CD4-positive, alpha-beta T cell (primary cell): Measurements from ENCODE around the gene SPATA24. TPM values are rescaled to one million over a fixed set of nuclear protein-coding genes. Genes with fewer than 3 reads are reported as not detected.
A peak's percentile ranks its signal among the peaks of the same experiment; 100 is the strongest.

Experiments
- ATAC-seq: fragments of 200-7000 bp; cut with Tn5 transposase; one replicate; pipeline ENCODE4 v1.10.0; 2022; ENCODE audit warnings: mild to moderate bottlenecking; ENCODE audit not compliant: poor library complexity
- CTCF ChIA-PET: fragments of 350-600 bp; sonication (Branson Sonifier 250); formaldehyde crosslinking; loops from one replicate; lab custom pipeline; 2021; ENCODE audit warnings: antibody characterized with exemption, inconsistent platforms; lab: Charles Lee
- POLR2A ChIA-PET: fragments of 350-600 bp; sonication (Branson Sonifier 250); formaldehyde crosslinking; loops from one replicate; lab custom pipeline; 2021; ENCODE audit warnings: antibody characterized with exemption, inconsistent platforms; lab: Charles Lee
- DNase-seq, 14 experiments: peaks; one replicate each; pipeline ENCODE4 v3.0.0-alpha.2; 2013 to 2020; ENCODE audit warnings: mixed read lengths in 2 of 14
- H3K27ac ChIP-seq, 2 donors: one replicate each; pipeline versions ENCODE4 v1.5.1 to v1.7.0; 2013; ENCODE audit warnings: low read length in 2 of 2, low read depth in 1 of 2, mild to moderate bottlenecking in 1 of 2
- H3K27me3 ChIP-seq, 2 experiments: 1 replicate in 1 of 2; 2 replicates in 1 of 2; pipeline versions ENCODE4 v1.6.1 to v1.7.0; 2013; ENCODE audit warnings: low read length in 2 of 2, control low read depth in 1 of 2, mild to moderate bottlenecking in 1 of 2, moderate library complexity in 1 of 2; ENCODE audit not compliant: insufficient read depth in 2 of 2, control insufficient read depth in 1 of 2
- H3K36me3 ChIP-seq: one replicate; pipeline ENCODE4 v1.6.1; 2013; ENCODE audit warnings: low read length, control low read depth; ENCODE audit not compliant: insufficient read depth
- H3K4me1 ChIP-seq: one replicate; pipeline ENCODE4 v1.6.1; 2013; ENCODE audit warnings: low read length, control low read depth; ENCODE audit not compliant: insufficient read depth
- H3K4me3 ChIP-seq: one replicate; pipeline ENCODE4 v1.5.1; 2013; ENCODE audit warnings: mild to moderate bottlenecking, low read length, moderate library complexity
- H3K9me3 ChIP-seq, 2 experiments: 1 replicate in 1 of 2; 2 replicates in 1 of 2; pipeline versions ENCODE4 v1.6.1 to v1.7.0; 2013; ENCODE audit warnings: low read length in 2 of 2, mild to moderate bottlenecking in 2 of 2, control low read depth in 1 of 2, moderate library complexity in 1 of 2; ENCODE audit not compliant: control insufficient read depth in 1 of 2, insufficient read depth in 1 of 2
- H3K27ac Mint-ChIP-seq: one replicate; pipeline ENCODE4 v1.8.0; 2020; ENCODE audit warnings: mixed read lengths
- H3K27me3 Mint-ChIP-seq: one replicate; pipeline ENCODE4 v1.8.0; 2021; ENCODE audit warnings: mixed read lengths
- H3K36me3 Mint-ChIP-seq: one replicate; pipeline ENCODE4 v1.8.0; 2021; ENCODE audit warnings: low read depth, mixed read lengths
- H3K4me1 Mint-ChIP-seq: one replicate; pipeline ENCODE4 v1.8.0; 2021; ENCODE audit warnings: low read depth, mixed read lengths
- H3K4me3 Mint-ChIP-seq: one replicate; pipeline ENCODE4 v1.8.0; 2020; ENCODE audit warnings: mild to moderate bottlenecking, mixed read lengths
- H3K9me3 Mint-ChIP-seq: one replicate; pipeline ENCODE4 v1.8.0; 2020; ENCODE audit warnings: mixed read lengths
- CTCF ChIP-seq: fragments of 200-600 bp; IDR thresholded peaks from one replicate; pipeline ENCODE4 v1.8.0; 2022; ENCODE audit warnings: antibody characterized with exemption, mild to moderate bottlenecking
- intact Hi-C, 2 experiments: fragments of 100-400 bp; cut with DNase I in 1 of 2; cut with micrococcal nuclease in 1 of 2; formaldehyde crosslinking; loops; one replicate each; pipeline versions ENCODE4 v1.15.1 to v1.9.0; 2023 to 2025; cut with DNase I, micrococcal nuclease
- total RNA-seq, 174 experiments: library from RNA in 2 of 174; stranded (reverse) in 2 of 174; gene quantifications; one replicate each; pipeline ENCODE4 v1.2.3 and lab custom pipeline; 2021 to 2026

The SPATA24 gene
- total RNA-seq, 2 experiments from 2014 or later, result 3.0 to 3.9 TPM

GRCh38 chr5:139392324-139392677, 11.6 kb downstream of the SPATA24 start:
- H3K27me3 Mint-ChIP-seq, result no peaks in the 10 kb centered on the region
- peak; percentile 32 for ATAC-seq
- H3K4me1 Mint-ChIP-seq, result peaks cover 38% of the 10 kb centered on the region
- no peak for TF ChIP-seq CTCF
- CTCF ChIA-PET, result interaction anchor here (0.5 to 2.4 kb wide), 5 partner anchors 11 to 171 kb away, joined by 3 to 14 read pairs (median 5); partner anchors contain the start of genes PAIP2 and SPATA24
- no peaks in the 10 kb centered on the region for H3K36me3 Mint-ChIP-seq
- Histone ChIP-seq H3K4me3 (peak overlapping the region; percentile 81), H3K27me3 (peaks cover 0 to 6% of the 10 kb centered on the region in 2 experiments), H3K9me3 (no peaks in the 10 kb centered on the region), H3K27ac (no peak overlapping the region), H3K36me3 (no peaks in the 10 kb centered on the region), H3K4me1 (peaks cover 61% of the 10 kb centered on the region)
- no peak overlapping the region for H3K27ac Mint-ChIP-seq
- H3K9me3 Mint-ChIP-seq, result no peaks in the 10 kb centered on the region
- POLR2A ChIA-PET, result interaction anchor here (0.6 to 4.6 kb wide), 4 partner anchors 12 to 468 kb away, joined by 3 to 21 read pairs (median 11); partner anchors contain the start of genes MATR3, PAIP2 and SPATA24
- H3K4me3 Mint-ChIP-seq, result peak overlapping the region; percentile 92
- DNase-seq, result no peak
- intact Hi-C loops, result loop anchor here (2.0 to 5.0 kb wide), 2 partner anchors 50 to 104 kb away; partner anchors contain the start of gene PAIP2 (in 1 of the 2)

- intact Hi-C loops, result loop anchor here (2.0 to 5.0 kb wide), 2 partner anchors 49 to 103 kb away; partner anchors contain the start of gene PAIP2 (in 1 of the 2)
- Mint-ChIP-seq H3K4me1 (peaks cover 40% of the 10 kb centered on the region), H3K9me3 (no peaks in the 10 kb centered on the region), H3K36me3 (no peaks in the 10 kb centered on the region), H3K27ac (peak overlapping the region; percentile 62), H3K4me3 (peak overlapping the region; percentile 91), H3K27me3 (no peaks in the 10 kb centered on the region)
- CTCF ChIA-PET, result interaction anchor here (0.5 to 2.4 kb wide), 5 partner anchors 11 to 172 kb away, joined by 3 to 14 read pairs (median 5); partner anchors contain the start of genes PAIP2 and SPATA24
- Histone ChIP-seq H3K4me1 (peaks cover 61% of the 10 kb centered on the region), H3K9me3 (no peaks in the 10 kb centered on the region), H3K4me3 (peak overlapping the region; percentile 81), H3K27ac (peak overlapping the region in 1 of 2 donors; percentile 6), H3K36me3 (no peaks in the 10 kb centered on the region), H3K27me3 (peaks cover 0 to 6% of the 10 kb centered on the region in 2 experiments)
- peak; percentile 1 for ATAC-seq
- POLR2A ChIA-PET, result interaction anchor here (1.4 to 4.6 kb wide), 4 partner anchors 12 to 98 kb away, joined by 4 to 21 read pairs (median 14); partner anchors contain the start of genes MATR3, PAIP2 and SPATA24
- peak in 2 of 14 experiments; percentile 21 to 35 for DNase-seq
- TF ChIP-seq CTCF, result no peak
These were observed 12.1 kb downstream of the SPATA24 start for GRCh38 chr5:139391570-139392323.

GRCh38 chr5:139390639-139391569, 13.0 kb downstream of the SPATA24 start:
- Mint-ChIP-seq H3K27ac (peak overlapping the region; percentile 66), H3K4me1 (peaks cover 48% of the 10 kb centered on the region), H3K4me3 (peak overlapping the region; percentile 91), H3K27me3 (no peaks in the 10 kb centered on the region), H3K36me3 (no peaks in the 10 kb centered on the region), H3K9me3 (no peaks in the 10 kb centered on the region)
- Histone ChIP-seq H3K36me3 (no peaks in the 10 kb centered on the region), H3K4me1 (peaks cover 65% of the 10 kb centered on the region), H3K27me3 (peaks cover 0 to 6% of the 10 kb centered on the region in 2 experiments), H3K4me3 (no peak overlapping the region), H3K27ac (peak overlapping the region in 1 of 2 donors; percentile 60), H3K9me3 (no peaks in the 10 kb centered on the region)
- no peak for DNase-seq
- TF ChIP-seq CTCF, result no peak
- ChIA-PET CTCF (no interaction called here), POLR2A (interaction anchor here (1.1 to 3.6 kb wide), 3 partner anchors 13 to 174 kb away, joined by 3 to 21 read pairs (median 11); partner anchors contain the start of genes PAIP2 and SPATA24)
- intact Hi-C loops, result loop anchor here in 1 of 2 experiments (5.0 kb wide), 1 partner anchor 49 kb away; the partner anchor contains the start of gene PAIP2
- no peak for ATAC-seq
